Renal cortex interstitium (tissue), 11 donors: ENCODE results near the gene TBC1D24. TPM values are rescaled to one million over a fixed set of nuclear protein-coding genes. Genes with fewer than 3 reads are reported as not detected.
A peak's percentile ranks its signal among the peaks of the same experiment; 100 is the strongest.

Source experiments
- DNase-seq, 11 donors: peaks; one replicate each; pipeline ENCODE4 v3.0.0-alpha.2; 2013; ENCODE audit warnings: low read depth in 9 of 11, low spot score in 4 of 11; ENCODE audit errors: extremely low read depth in 1 of 11
- polyA plus RNA-seq, 3 donors: library from polyadenylated mRNA; unstranded; fragments of 120-200 nt; gene quantifications; one replicate each; pipeline ENCODE4 v1.2.1, GENCODE V29; 2013; ENCODE audit not compliant: insufficient read length in 3 of 3

Gene TBC1D24
- polyA plus RNA-seq, 3 donors: 15.2 to 19.6 (median 19.0) TPM

GRCh38 chr16:2507665-2508064, 32.7 kb downstream of the TBC1D24 start:
- DNase-seq: no peak

GRCh38 chr16:2508722-2509400, 33.9 kb downstream of the TBC1D24 start:
- no peak for DNase-seq

DNA sequence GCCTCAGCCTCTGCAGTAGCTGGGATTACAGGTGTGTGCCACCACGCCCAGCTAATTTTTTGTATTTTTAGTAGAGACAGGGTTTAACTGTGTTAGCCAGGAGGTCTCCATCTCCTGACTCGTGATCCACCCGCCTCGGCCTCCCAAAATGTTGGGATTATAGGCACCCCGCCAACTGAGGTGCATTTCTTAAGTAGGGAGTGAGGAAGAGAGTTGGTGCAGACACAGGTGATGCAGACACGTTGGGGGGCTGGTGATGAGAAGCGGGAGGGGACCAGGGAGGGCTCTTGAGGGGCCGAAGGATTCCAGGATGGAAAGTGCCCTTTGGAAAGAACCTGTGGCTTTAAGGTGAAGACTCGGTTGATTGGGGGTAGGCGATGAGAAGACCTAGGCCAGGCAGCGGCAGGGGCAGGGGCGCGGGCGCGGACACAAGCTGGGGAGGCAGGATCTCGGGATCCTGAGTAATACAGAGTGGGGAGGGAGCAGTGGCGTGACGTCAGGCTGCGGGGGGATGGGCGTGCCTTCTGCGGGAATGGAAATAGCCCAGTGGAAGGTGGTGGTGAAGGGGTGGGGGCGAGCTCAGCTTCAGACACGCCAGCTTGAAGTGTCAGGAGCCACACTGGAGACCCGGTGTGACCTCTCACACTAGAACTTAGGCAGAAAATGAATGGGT, 36.3 kb downstream of the TBC1D24 start:
- no peak for DNase-seq

DNA sequence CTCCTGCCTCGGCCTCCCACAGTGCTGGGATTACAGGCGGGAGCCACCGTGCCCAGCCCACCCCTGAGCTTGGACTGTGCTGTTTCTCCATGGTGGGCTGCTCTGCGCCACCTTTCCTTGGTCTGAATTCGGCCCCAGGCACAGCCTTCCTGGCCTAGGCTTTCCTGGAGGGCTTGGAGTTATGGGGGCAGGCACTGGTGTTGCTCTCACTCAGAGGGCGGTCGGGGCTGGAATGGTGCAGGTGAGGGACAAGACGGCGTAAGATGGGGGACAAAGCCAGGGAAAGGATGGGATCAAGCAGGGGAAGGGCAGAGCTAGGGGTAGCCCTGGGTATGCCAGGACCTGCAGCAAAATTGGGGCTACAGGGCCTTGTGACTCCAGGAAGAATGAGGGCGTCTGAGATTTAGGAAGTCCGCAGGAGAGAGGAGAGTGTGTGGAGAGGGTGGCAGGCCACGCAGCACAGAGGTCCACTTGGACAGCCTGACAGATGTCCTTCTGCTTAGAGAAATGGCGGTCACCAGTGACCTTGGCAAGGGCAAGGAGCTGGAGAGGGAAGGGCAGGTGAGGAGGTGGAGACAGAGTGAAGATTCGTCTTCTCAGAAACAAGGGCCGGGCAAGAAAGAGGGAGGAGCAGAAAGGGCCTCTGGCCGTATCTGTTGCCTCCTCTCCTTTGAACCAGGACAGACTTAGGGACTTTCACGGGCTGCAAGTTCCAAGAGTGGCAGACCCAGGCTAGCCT, 37.2 kb downstream of the TBC1D24 start:
- no peak for DNase-seq

DNA sequence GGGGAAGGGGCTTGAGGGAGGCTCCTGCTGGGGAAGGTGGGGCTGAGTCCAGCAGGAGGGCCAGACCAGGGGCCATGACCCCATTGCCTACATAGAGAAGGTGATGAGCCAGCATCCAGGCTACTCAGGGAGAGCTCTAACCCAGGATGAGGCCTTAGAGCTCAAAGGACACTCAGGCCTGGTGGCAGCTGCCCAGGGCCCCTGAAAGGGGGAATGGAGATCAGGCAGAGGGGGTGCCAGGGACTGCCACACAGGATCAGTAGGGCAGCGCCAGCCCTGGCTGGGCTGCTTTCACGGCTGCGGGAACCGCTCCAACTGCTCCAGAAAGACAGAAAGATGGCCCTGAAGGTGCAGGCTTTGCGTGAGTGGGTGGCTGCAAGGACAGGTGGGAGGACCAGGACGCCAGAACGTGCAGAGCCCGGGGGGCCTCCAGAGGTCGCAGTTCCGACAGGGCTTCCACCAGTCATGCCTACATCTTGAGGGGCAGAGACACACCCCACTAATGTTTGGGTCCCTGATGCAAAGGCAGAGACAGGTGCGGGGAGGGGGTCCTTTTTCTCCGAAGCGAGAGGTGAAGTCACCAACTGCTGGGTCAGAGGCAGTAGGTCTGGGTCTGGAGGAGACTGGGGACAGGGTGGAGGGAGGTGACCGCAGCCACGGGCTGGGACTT, 37.9 kb downstream of the TBC1D24 start:
- no peak for DNase-seq

DNA sequence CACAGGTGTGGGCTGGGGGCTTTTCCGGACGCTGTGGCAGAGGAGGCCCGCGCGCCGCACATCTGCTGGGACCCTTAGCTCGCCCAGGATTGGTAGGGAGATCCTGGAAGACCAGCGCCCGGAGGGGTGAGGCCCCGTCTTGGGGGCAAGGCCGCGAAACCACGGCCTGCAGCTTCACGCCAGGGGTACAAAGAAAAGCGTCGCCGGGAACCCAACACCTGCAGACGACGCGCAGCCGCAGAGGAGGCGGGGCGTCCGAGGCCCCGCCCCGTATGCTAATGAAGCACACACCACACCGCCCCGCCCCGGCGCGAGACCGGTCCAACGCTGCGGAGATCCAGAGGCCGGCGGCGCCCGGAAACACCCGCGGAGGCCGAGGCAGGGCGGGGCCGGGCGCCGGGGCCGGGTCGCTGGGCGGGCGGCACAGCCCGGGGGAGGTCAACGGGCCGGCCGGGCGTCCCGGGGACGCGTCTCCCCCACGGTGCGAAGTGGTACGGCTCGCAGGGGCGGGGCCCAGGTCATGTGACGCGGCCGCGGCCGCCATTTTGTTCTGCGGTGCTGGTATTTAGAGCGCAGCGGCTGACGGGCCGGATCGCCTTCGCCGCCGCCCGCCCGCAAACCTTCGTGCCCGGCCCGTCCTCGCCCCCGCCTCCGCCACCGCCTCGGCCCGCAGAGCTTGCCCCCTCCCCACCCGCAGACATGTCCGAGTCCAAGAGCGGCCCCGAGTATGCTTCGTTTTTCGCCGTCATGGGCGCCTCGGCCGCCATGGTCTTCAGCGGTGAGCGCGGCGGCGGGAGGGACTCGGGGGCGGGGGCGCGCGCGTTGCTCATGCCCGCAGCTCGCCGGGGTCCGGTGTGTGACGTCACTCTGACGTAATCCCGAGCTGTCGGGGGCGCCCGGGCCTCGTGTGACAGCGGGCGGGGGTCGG, 38.7 kb downstream of the TBC1D24 start, which contains the start of gene ATP6V0C:
Gene ATP6V0C (plus strand): TSS at position 548 of the 928 bp plus-strand sequence. CDS start 152 bp downstream, at position 700.
- DNase-seq: peak in 10 of 11 donors; percentile 78 to 90 (median 84)

DNA sequence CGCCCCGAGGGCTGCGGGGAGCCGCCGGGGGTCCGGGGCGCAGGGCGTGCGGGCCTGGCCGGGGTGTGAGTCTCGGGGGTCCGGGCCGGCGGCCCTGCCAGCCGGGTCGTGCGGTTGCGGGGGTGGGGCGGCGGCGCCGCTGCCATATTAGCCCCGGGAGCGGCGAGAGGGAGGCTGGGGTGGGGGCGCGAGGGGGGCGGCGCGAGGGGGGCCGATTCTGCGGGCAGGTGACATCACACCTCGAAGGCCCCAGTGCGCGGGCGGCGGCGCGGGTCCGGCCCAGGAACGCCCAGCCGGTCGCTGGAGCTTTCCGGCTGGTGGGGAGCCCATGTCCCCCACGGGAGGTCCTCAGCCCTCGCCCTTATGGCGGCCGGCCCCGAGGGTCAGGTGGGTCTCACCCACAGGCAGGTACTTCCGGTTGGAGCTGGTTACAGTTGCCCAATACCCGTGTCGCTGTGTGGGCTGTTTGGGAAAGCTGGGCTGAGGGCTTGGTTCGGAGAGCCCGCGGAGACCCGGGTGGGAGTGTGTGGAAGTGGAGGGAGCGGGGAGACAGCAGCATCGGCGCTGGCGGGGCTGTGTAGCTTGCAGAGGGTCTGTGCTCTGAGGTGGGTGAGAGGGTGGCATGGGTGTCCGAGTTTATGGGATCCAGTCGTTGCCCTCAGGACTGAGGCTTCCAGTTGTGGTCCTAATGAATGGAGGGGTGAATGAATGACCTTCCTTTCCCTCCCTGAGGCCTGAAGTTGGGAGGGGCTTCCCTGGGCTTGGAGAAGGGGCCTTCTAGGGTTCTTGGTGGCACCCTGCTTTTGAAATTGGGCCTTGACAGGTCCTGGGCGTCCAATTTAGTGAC, 39.6 kb downstream of the TBC1D24 start:
- DNase-seq: no peak

- DNase-seq: no peak
Measured at GRCh38 chr16:2515180-2515851, 40.4 kb downstream of the TBC1D24 start.

- DNase-seq: no peak
Measured at GRCh38 chr16:2516391-2517240, 41.7 kb downstream of the TBC1D24 start.

DNA sequence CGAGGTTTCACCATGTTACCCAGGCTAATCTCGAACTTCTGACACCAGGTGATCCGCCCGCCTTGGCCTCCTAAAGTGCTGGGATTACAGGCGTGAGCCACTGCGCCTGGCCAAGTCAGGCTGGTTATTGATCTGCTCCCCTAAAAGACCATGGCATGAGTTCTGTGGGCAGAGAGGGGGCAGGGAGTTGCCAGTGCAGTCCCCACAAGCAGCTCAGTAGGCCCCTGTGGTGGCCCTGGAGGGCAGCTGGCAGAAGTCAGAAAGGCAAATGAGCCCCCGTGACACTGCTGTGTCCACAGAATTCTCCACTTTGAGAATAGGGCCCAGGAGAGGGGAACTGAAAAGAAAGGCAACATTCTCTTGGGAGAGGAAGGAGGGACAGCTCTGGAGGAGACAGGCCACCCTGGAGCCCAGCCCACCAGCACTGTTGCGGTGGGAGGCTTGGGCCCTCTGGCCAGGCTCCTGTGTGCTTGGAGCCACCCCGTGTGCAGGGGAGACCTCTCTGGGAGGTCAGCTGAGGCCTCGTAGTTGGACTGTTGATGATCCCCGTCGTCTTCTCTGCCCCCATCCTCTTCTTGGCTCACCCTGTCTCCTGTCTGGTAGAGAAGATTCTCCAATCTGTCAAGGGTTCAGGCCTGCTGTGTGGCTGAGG, 43.2 kb downstream of the TBC1D24 start:
- DNase-seq: no peak

DNA sequence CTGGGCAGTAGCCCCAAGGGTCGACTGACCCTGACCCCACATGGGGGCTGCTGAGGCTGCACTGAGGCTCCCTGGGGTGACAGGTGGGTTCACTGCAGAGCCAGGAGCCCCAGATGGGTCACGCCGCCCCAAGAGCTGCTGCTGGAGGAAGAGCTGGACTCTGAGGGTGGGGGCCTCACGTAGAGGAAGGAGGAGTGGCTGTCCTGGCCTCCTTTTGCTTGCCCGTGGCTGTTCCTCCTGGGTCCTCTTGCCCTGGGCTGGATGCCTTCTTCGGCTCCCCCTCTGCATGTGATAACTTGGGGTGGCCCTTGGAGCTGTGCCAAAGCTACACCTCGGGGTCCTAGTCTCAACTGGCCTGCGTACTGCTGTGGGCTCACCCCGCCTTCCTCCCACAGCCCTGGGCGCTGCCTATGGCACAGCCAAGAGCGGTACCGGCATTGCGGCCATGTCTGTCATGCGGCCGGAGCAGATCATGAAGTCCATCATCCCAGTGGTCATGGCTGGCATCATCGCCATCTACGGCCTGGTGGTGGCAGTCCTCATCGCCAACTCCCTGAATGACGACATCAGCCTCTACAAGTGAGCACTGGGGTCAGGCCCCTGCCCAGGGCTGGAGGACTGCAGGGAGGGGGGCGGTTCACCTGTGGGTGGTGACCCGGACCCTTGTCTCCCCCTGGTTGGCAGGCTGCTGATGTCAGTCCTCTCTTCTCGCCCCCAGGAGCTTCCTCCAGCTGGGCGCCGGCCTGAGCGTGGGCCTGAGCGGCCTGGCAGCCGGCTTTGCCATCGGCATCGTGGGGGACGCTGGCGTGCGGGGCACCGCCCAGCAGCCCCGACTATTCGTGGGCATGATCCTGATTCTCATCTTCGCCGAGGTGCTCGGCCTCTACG, 44.1 kb downstream of the TBC1D24 start:
- no peak for DNase-seq

- no peak for DNase-seq
Measured at GRCh38 chr16:2519711-2520080, 44.8 kb downstream of the TBC1D24 start.

DNA sequence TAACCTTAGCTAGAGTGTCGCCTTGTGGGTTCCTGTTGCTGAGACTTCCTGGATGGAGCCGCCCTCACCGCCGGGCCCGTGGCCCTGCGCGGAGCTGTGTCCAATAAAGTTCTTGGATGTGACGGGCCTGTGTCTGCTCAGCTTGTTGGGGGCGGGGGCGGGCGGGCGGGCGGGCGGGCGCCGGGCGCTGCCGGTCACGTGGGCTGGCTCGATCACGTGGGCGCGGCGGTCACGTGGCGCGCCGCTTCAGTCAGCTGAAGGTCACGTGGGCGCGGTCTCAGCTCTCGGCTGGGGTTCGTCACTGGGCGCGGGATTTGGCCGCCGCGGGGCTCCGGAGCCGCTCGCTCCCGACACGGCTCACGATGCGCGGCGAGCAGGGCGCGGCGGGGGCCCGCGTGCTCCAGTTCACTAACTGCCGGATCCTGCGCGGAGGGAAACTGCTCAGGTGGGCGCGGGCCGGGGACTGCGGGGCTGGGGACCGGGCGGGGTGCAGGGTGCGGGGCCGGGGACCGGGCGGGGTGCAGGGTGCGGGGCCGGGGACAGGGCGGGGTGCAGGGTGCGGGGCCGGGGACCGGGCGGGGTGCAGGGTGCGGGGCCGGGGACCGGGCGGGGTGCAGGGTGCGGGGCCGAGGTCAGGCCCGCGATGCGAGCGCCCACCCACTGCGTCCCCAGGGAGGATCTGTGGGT, 45.3 kb downstream of the TBC1D24 start, which contains the start of gene AMDHD2:
Gene AMDHD2 (plus strand): TSS at position 275 of the 687 bp plus-strand sequence. CDS start 88 bp downstream, at position 363.
- DNase-seq: peak in 8 of 11 donors; percentile 68 to 87 (median 84)
